Stomach (tissue), 9 donors: Measurements from ENCODE around the gene LRPPRC. TPM values are rescaled to one million over a fixed set of nuclear protein-coding genes. Genes with fewer than 3 reads are reported as not detected.
A peak's percentile ranks its signal among the peaks of the same experiment; 100 is the strongest.

Experiments used
- DNase-seq, 2 donors: peaks; one replicate each; pipeline versions ENCODE4 v3.0.0 to v3.0.0-alpha.2; 2013 to 2019
- H3K27ac ChIP-seq, 5 donors: fragments of 200-600 bp in 4 of 5; sonication (generic) in 4 of 5; one replicate each; pipeline ENCODE4 v1.5.1; 2013 to 2019; ENCODE audit warnings: mild to moderate bottlenecking in 1 of 5, moderate library complexity in 1 of 5
- H3K27me3 ChIP-seq, 3 donors: fragments of 200-600 bp; sonication (generic); one replicate each; pipeline ENCODE4 v1.5.1; 2017 to 2019; ENCODE audit warnings: mixed run types in 1 of 3
- H3K36me3 ChIP-seq, 4 donors: fragments of 200-600 bp; sonication (generic); 1 replicate in 3 of 4; 2 replicates in 1 of 4; pipeline ENCODE4 v1.5.1; 2016 to 2019
- H3K4me1 ChIP-seq, 4 donors: fragments of 200-600 bp; sonication (generic); one replicate each; pipeline ENCODE4 v1.5.1; 2016 to 2019
- H3K4me3 ChIP-seq, 4 donors: fragments of 200-600 bp; sonication (generic) in 3 of 4; one replicate each; pipeline ENCODE4 v1.5.1; 2016 to 2019; ENCODE audit warnings: mild to moderate bottlenecking in 1 of 4
- H3K9me3 ChIP-seq, 4 donors: fragments of 200-600 bp; sonication (generic); one replicate each; pipeline ENCODE4 v1.5.1; 2016 to 2019
- CTCF ChIP-seq, 7 experiments: fragments of 450-650 bp in 4 of 7; fragments of 200-600 bp in 3 of 7; sonication (generic) in 3 of 7; IDR thresholded peaks; one replicate each; pipeline ENCODE4 v1.5.1; 2016 to 2019; ENCODE audit warnings: antibody characterized with exemption in 7 of 7, control low read depth in 2 of 7, mild to moderate bottlenecking in 1 of 7
- EP300 ChIP-seq: sonication (generic); formaldehyde crosslinking; IDR thresholded peaks from one replicate; pipeline ENCODE4 v1.6.1; 2017; ENCODE audit warnings: antibody characterized with exemption
- POLR2A ChIP-seq, 4 donors: fragments of 450-650 bp; IDR thresholded peaks; one replicate each; pipeline ENCODE4 v1.6.1; 2016; ENCODE audit warnings: antibody characterized with exemption in 4 of 4, control low read depth in 2 of 4, mild to moderate bottlenecking in 1 of 4, moderate library complexity in 1 of 4
- POLR2AphosphoS5 ChIP-seq, 3 donors: sonication (generic); formaldehyde crosslinking; IDR thresholded peaks; one replicate each; pipeline ENCODE4 v1.6.1; 2016; ENCODE audit warnings: antibody characterized with exemption in 3 of 3
- WGBS, 5 donors: extraction: QIAGEN DNeasy Blood & Tissue Kit in 3 of 5; methylation state at CpG; one replicate each; pipeline versions ENCODE4 v1.1.5 to v1.1.7; 2013 to 2018; 5-methylcytosine and 5-hydroxymethylcytosine counted together
- intact Hi-C: fragments of 100-400 bp; cut with DNase I; formaldehyde crosslinking; loops from one replicate; pipeline ENCODE4 v1.15.1; 2023; ENCODE audit warnings: low total_unique reads
- polyA plus RNA-seq, 3 donors: library from polyadenylated mRNA; stranded (reverse); fragments of 200-250 nt; gene quantifications; one replicate each; pipeline ENCODE4 v1.2.3, GENCODE V29; 2013
- total RNA-seq, 5 donors: library from RNA; depleted of rRNA; stranded (reverse); fragments of >200 nt; gene quantifications; one replicate each; pipeline versions ENCODE4 v1.1.0 to v1.2.3, GENCODE V29; 2014 to 2016
- donor health status: healthy with polysubstance abuse.
- donor health status: Bipolar disorder and iron deficiency.
- donor health status: healthy.

LRPPRC gene
- total and polyA plus RNA-seq, 8 donors: 12.6 to 124 (median 35.5) TPM

- intact Hi-C loops: no loop called here
- H3K9me3 ChIP-seq: no peaks in the 10 kb centered on the region
- H3K27ac ChIP-seq: no peak overlapping the region
- DNase-seq: no peak
- WGBS, 5 donors: 83 to 89% (median 87%) methylated on average over 11 of the region's 11 CpGs
- no peak overlapping the region for H3K4me3 ChIP-seq
- no peaks in the 10 kb centered on the region for H3K27me3 ChIP-seq
- no peak for TF ChIP-seq CTCF (IDR thresholded peaks at IDR 0.05)
- no peak for TF ChIP-seq POLR2A (IDR thresholded peaks at IDR 0.05)
- TF ChIP-seq EP300: no peak
- TF ChIP-seq POLR2AphosphoS5 (IDR thresholded peaks at IDR 0.05): no peak
- peaks cover 0 to 67% (median 58%) of the 10 kb centered on the region in 4 donors for H3K36me3 ChIP-seq
- H3K4me1 ChIP-seq: no peaks in the 10 kb centered on the region
Observed at GRCh38 chr2:43905371-43905803, 90.4 kb downstream of the LRPPRC start.

- no peak for DNase-seq
- H3K4me3 ChIP-seq: no peak overlapping the region
- no peak overlapping the region for H3K27ac ChIP-seq
- H3K4me1 ChIP-seq: peaks cover 0 to 3% (median 0%) of the 10 kb centered on the region in 4 donors
- intact Hi-C loops: no loop called here
- WGBS, 5 donors: 60 to 79% (median 62%) methylated on average over 2 of the region's 2 CpGs
- H3K9me3 ChIP-seq: no peaks in the 10 kb centered on the region
- H3K27me3 ChIP-seq: no peaks in the 10 kb centered on the region
- TF ChIP-seq POLR2A (IDR thresholded peaks at IDR 0.05): no peak
- no peak for TF ChIP-seq EP300
- TF ChIP-seq CTCF (IDR thresholded peaks at IDR 0.05): no peak
- no peak for TF ChIP-seq POLR2AphosphoS5 (IDR thresholded peaks at IDR 0.05)
- peaks cover 5 to 85% (median 71%) of the 10 kb centered on the region in 4 donors for H3K36me3 ChIP-seq
Observed at GRCh38 chr2:43899589-43899988, 96.2 kb downstream of the LRPPRC start.

GRCh38 chr2:43898838-43899346 lies 96.9 kb downstream of the LRPPRC start:
- no peak overlapping the region for H3K4me3 ChIP-seq
- peaks cover 5 to 85% (median 72%) of the 10 kb centered on the region in 4 donors for H3K36me3 ChIP-seq
- H3K9me3 ChIP-seq: no peaks in the 10 kb centered on the region
- TF ChIP-seq EP300 (no peak), POLR2A (IDR thresholded peaks at IDR 0.05) (no peak), CTCF (IDR thresholded peaks at IDR 0.05) (no peak), POLR2AphosphoS5 (IDR thresholded peaks at IDR 0.05) (no peak)
- intact Hi-C loops: no loop called here
- peaks cover 0 to 3% (median 0%) of the 10 kb centered on the region in 4 donors for H3K4me1 ChIP-seq
- no peak for DNase-seq
- no peaks in the 10 kb centered on the region for H3K27me3 ChIP-seq
- 48 to 70% (median 62%) methylated on average over 11 of the region's 11 CpGs for WGBS, 5 donors
- H3K27ac ChIP-seq: no peak overlapping the region

- no peak overlapping the region for H3K27ac ChIP-seq
- H3K36me3 ChIP-seq: peaks cover 5 to 85% (median 74%) of the 10 kb centered on the region in 4 donors
- WGBS, 5 donors: 29 to 51% (median 38%) methylated on average over 11 of the region's 11 CpGs
- H3K27me3 ChIP-seq: no peaks in the 10 kb centered on the region
- no peak overlapping the region for H3K4me3 ChIP-seq
- H3K9me3 ChIP-seq: no peaks in the 10 kb centered on the region
- intact Hi-C loops: no loop called here
- TF ChIP-seq CTCF (IDR thresholded peaks at IDR 0.05) (peak in 3 of 7 experiments; percentile 15 to 48 (median 28)), POLR2AphosphoS5 (IDR thresholded peaks at IDR 0.05) (no peak)
- H3K4me1 ChIP-seq: peaks cover 0 to 3% (median 0%) of the 10 kb centered on the region in 4 donors
- peak; percentile 75 to 77 for DNase-seq
Observed at GRCh38 chr2:43898134-43898837, 97.5 kb downstream of the LRPPRC start.
